HepG2 (cell line): Measurements from ENCODE around the gene PTGR2. TPM values are rescaled to one million over a fixed set of nuclear protein-coding genes. Genes with fewer than 3 reads are reported as not detected.

Experiments
- FLYWCH1 ChIP-seq: sonication (generic); formaldehyde crosslinking; IDR thresholded peaks from 2 replicates; pipeline ENCODE4 v1.8.1; 2023; ENCODE audit warnings: mild to moderate bottlenecking, missing genetic modification reagents
- GATAD1 ChIP-seq: IDR thresholded peaks from 2 replicates; pipeline ENCODE4 v1.6.1; 2016; ENCODE audit warnings: missing genetic modification reagents, missing compliant biosample characterization
- NCOR1 ChIP-seq: fragments of 200-600 bp; sonication (generic); IDR thresholded peaks from 2 replicates; pipeline ENCODE4 v1.7.0; 2017; ENCODE audit warnings: antibody characterized with exemption, low read length, borderline replicate concordance
- NFIC ChIP-seq: IDR thresholded peaks from 2 replicates; pipeline ENCODE4 v1.6.1; 2012; ENCODE audit warnings: mild to moderate bottlenecking, low read length, inconsistent platforms
- NR2F2 ChIP-seq: IDR thresholded peaks from 2 replicates; pipeline ENCODE4 v1.6.1; 2012; ENCODE audit warnings: low read depth, inconsistent platforms, borderline replicate concordance
- PLRG1 ChIP-seq: fragments of 450-650 bp; conservative IDR thresholded peaks from 2 replicates; pipeline ENCODE4 v1.6.1; 2016
- REPIN1 ChIP-seq: sonication (generic); formaldehyde crosslinking; IDR thresholded peaks from 2 replicates; pipeline ENCODE4 v1.8.0; 2022; ENCODE audit warnings: missing genetic modification reagents, low read depth, mild to moderate bottlenecking, borderline replicate concordance
- SOX5 ChIP-seq: IDR thresholded peaks from 2 replicates; pipeline ENCODE4 v1.6.1; 2016; ENCODE audit warnings: borderline replicate concordance
- SUZ12 ChIP-seq: fragments of 150-350 bp; IDR thresholded peaks from 2 replicates; pipeline ENCODE4 v1.6.1; 2014; ENCODE audit warnings: low read depth, low read length
- TOE1 ChIP-seq: sonication (generic); formaldehyde crosslinking; IDR thresholded peaks from 2 replicates; pipeline ENCODE4 v1.4.0; 2020; ENCODE audit warnings: mild to moderate bottlenecking, missing genetic modification reagents
- ZBTB4 ChIP-seq: sonication (generic); formaldehyde crosslinking; IDR thresholded peaks from 2 replicates; pipeline ENCODE4 v1.4.0; 2020; ENCODE audit warnings: missing genetic modification reagents, mild to moderate bottlenecking, borderline replicate concordance
- ZNF121 ChIP-seq: sonication (generic); formaldehyde crosslinking; IDR thresholded peaks from 2 replicates; pipeline ENCODE4 v1.5.0; 2020; ENCODE audit warnings: mild to moderate bottlenecking, missing genetic modification reagents
- ZNF3 ChIP-seq: IDR thresholded peaks from 2 replicates; pipeline ENCODE4 v1.7.0; 2017; ENCODE audit warnings: inconsistent platforms
- ZNF333 ChIP-seq: sonication (generic); formaldehyde crosslinking; IDR thresholded peaks from 2 replicates; pipeline ENCODE4 v1.4.0; 2020; ENCODE audit warnings: mild to moderate bottlenecking, missing genetic modification reagents, borderline replicate concordance
- ZNF713 ChIP-seq: sonication (generic); formaldehyde crosslinking; IDR thresholded peaks from 2 replicates; pipeline ENCODE4 v1.4.0; 2020; ENCODE audit warnings: mild to moderate bottlenecking, missing genetic modification reagents
- ZNF772 ChIP-seq: sonication (generic); formaldehyde crosslinking; IDR thresholded peaks from 2 replicates; pipeline ENCODE4 v1.5.0; 2020; ENCODE audit warnings: mild to moderate bottlenecking, missing genetic modification reagents
- ZNF790 ChIP-seq: sonication (generic); formaldehyde crosslinking; IDR thresholded peaks from 2 replicates; pipeline ENCODE4 v1.8.0; 2022; ENCODE audit warnings: missing genetic modification reagents, mild to moderate bottlenecking, borderline replicate concordance
- ZNF850 ChIP-seq: sonication (generic); formaldehyde crosslinking; conservative IDR thresholded peaks from 2 replicates; pipeline ENCODE4 v1.9.0; 2021; ENCODE audit warnings: mild to moderate bottlenecking, missing genetic modification reagents
- polyA plus RNA-seq, 8 experiments: library from polyadenylated mRNA; depleted of rRNA in 3 of 8; stranded (reverse) in 7 of 8; unstranded in 1 of 8; fragments of >200 nt; fragmentation: Illumina TruSeq in 4 of 8; extraction: Trizol in 4 of 8; gene quantifications; 2 replicates each; pipeline versions ENCODE4 v1.2.1 to v1.2.3, GENCODE V29; 2011 to 2016; ENCODE audit warnings: low read depth in 4 of 8, missing spikeins in 1 of 8, mixed read lengths in 1 of 8; ENCODE audit not compliant: insufficient read depth in 1 of 8
- total RNA-seq, 5 experiments: library from RNA; depleted of rRNA; stranded (reverse); fragments of >200 nt; fragmentation: Illumina TruSeq; extraction: Trizol; gene quantifications; 2 replicates each; pipeline ENCODE4 v1.2.3, GENCODE V29; 2016; ENCODE audit warnings: low read depth in 1 of 5
- TF ChIP-seq, protein P1 (sequence below): sonication (generic); formaldehyde crosslinking; IDR thresholded peaks from 2 replicates; pipeline ENCODE4 v1.4.0; 2020; ENCODE audit warnings: missing genetic modification reagents, borderline replicate concordance
- TF ChIP-seq, protein P2 (sequence below): IDR thresholded peaks from 2 replicates; pipeline ENCODE4 v1.6.1; 2018; ENCODE audit warnings: missing genetic modification reagents, mild to moderate bottlenecking, missing compliant biosample characterization
- TF ChIP-seq, protein P3 (sequence below): sonication (generic); formaldehyde crosslinking; IDR thresholded peaks from 2 replicates; pipeline ENCODE4 v1.5.1; 2020; ENCODE audit warnings: missing genetic modification reagents, mild to moderate bottlenecking, borderline replicate concordance

The PTGR2 gene
- total and polyA plus RNA-seq, 2 of the 13 experiments (the other 11 are each of a cell fraction or from before 2014, with no cell fraction given) = 3.0 to 4.3 TPM

- TF ChIP-seq FLYWCH1 (CRISPR knock-in tag) = no peak
- no peak for TF ChIP-seq SUZ12
- TF ChIP-seq, protein P1, sequence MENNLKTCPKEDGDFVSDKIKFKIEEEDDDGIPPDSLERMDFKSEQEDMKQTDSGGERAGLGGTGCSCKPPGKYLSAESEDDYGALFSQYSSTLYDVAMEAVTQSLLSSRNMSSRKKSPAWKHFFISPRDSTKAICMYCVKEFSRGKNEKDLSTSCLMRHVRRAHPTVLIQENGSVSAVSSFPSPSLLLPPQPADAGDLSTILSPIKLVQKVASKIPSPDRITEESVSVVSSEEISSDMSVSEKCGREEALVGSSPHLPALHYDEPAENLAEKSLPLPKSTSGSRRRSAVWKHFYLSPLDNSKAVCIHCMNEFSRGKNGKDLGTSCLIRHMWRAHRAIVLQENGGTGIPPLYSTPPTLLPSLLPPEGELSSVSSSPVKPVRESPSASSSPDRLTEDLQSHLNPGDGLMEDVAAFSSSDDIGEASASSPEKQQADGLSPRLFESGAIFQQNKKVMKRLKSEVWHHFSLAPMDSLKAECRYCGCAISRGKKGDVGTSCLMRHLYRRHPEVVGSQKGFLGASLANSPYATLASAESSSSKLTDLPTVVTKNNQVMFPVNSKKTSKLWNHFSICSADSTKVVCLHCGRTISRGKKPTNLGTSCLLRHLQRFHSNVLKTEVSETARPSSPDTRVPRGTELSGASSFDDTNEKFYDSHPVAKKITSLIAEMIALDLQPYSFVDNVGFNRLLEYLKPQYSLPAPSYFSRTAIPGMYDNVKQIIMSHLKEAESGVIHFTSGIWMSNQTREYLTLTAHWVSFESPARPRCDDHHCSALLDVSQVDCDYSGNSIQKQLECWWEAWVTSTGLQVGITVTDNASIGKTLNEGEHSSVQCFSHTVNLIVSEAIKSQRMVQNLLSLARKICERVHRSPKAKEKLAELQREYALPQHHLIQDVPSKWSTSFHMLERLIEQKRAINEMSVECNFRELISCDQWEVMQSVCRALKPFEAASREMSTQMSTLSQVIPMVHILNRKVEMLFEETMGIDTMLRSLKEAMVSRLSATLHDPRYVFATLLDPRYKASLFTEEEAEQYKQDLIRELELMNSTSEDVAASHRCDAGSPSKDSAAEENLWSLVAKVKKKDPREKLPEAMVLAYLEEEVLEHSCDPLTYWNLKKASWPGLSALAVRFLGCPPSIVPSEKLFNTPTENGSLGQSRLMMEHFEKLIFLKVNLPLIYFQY (CRISPR knock-in tag) = peak; percentile 60; the same call in 1 of the 2 replicates
- no peak for TF ChIP-seq NFIC
- TF ChIP-seq REPIN1 (CRISPR knock-in tag) = peak; percentile 86
- TF ChIP-seq SOX5 = peak; percentile 55; the same call in 1 of the 2 replicates
- TF ChIP-seq ZNF333 (CRISPR knock-in tag) = no peak
- TF ChIP-seq ZNF713 (CRISPR knock-in tag) = no peak
- TF ChIP-seq ZNF790 (CRISPR knock-in tag) = no peak
- no peak for TF ChIP-seq NCOR1
- no peak for TF ChIP-seq NR2F2
- no peak for TF ChIP-seq TOE1 (CRISPR knock-in tag)
- no peak for TF ChIP-seq ZNF3 (CRISPR knock-in tag)
- no peak for TF ChIP-seq ZNF772 (CRISPR knock-in tag)
- no peak for TF ChIP-seq PLRG1
- TF ChIP-seq, protein P2, sequence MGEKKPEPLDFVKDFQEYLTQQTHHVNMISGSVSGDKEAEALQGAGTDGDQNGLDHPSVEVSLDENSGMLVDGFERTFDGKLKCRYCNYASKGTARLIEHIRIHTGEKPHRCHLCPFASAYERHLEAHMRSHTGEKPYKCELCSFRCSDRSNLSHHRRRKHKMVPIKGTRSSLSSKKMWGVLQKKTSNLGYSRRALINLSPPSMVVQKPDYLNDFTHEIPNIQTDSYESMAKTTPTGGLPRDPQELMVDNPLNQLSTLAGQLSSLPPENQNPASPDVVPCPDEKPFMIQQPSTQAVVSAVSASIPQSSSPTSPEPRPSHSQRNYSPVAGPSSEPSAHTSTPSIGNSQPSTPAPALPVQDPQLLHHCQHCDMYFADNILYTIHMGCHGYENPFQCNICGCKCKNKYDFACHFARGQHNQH (CRISPR knock-in tag) = 0 out of 2 replicates have a peak, but pooled peaks have one; percentile 58
- no peak for TF ChIP-seq ZBTB4 (CRISPR knock-in tag)
- no peak for TF ChIP-seq ZNF850 (CRISPR knock-in tag)
- no peak for TF ChIP-seq ZNF121
- peak; percentile 92 for TF ChIP-seq GATAD1 (CRISPR knock-in tag)
- TF ChIP-seq, protein P3, sequence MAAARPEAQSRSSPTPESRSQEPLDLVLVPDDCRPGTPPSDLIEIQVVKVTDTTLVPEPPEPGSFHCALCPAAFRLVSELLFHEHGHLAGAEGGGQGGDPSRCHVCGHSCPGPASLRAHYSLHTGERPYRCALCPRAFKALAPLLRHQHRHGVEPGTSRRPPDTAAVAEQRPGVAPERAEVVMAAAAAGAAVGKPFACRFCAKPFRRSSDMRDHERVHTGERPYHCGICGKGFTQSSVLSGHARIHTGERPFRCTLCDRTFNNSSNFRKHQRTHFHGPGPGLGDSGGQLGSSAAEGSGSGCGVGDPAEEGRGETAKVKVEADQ (CRISPR knock-in tag) = peak; percentile 92; the same call in 1 of the 2 replicates
Observed at GRCh38 chr14:73886449-73887317, 35.1 kb downstream of the PTGR2 start, which contains the start of gene ZNF410 (continued).
